ENCODE results near the gene AIG1.
"Not testable (repeated sequence)": the region's sequence is repeated elsewhere in the genome, so short reads cannot be mapped to it uniquely, and the experiment has no call there.

The AIG1 gene

GRCh38 chr6:143270026-143270425 is 209.3 kb downstream of the AIG1 start:
- no peak for DNase-seq (ENCODE audit: low read depth)

- DNase-seq (ENCODE audit: low read depth): no peak
These were observed 210.3 kb downstream of the AIG1 start for GRCh38 chr6:143271024-143271423.

GRCh38 chr6:143276436-143276835 is 215.7 kb downstream of the AIG1 start:
- no peak for DNase-seq (ENCODE audit: low read depth)

- DNase-seq (ENCODE audit: low read depth): no peak
These were observed 218.7 kb downstream of the AIG1 start for GRCh38 chr6:143279385-143279784.

GRCh38 chr6:143283887-143284645 is 223.4 kb downstream of the AIG1 start:
- DNase-seq (ENCODE audit: low read depth): no peak

- DNase-seq (ENCODE audit: low read depth): no peak
These were observed 225.6 kb downstream of the AIG1 start for GRCh38 chr6:143286251-143286795.

- DNase-seq (ENCODE audit: low read depth): no peak
These were observed 228.2 kb downstream of the AIG1 start for GRCh38 chr6:143288923-143289322.

GRCh38 chr6:143290206-143290605 is 229.5 kb downstream of the AIG1 start:
- no peak for DNase-seq (ENCODE audit: low read depth)

- DNase-seq (ENCODE audit: low read depth): no peak
These were observed 232.8 kb downstream of the AIG1 start for GRCh38 chr6:143293523-143293922.

GRCh38 chr6:143294265-143294860 is 233.7 kb downstream of the AIG1 start:
- no peak for DNase-seq (ENCODE audit: low read depth)

- no peak for DNase-seq (ENCODE audit: low read depth)
These were observed 235.2 kb downstream of the AIG1 start for GRCh38 chr6:143295932-143296331.

GRCh38 chr6:143298071-143298470 is 237.4 kb downstream of the AIG1 start:
- DNase-seq (ENCODE audit: low read depth): no peak

- DNase-seq (ENCODE audit: low read depth): no peak
These were observed 238.8 kb downstream of the AIG1 start for GRCh38 chr6:143299253-143300166.

- no peak for DNase-seq (ENCODE audit: low read depth)
These were observed 240.5 kb downstream of the AIG1 start for GRCh38 chr6:143301188-143301587.

- DNase-seq (ENCODE audit: low read depth): not testable (repeated sequence)
These were observed 247.1 kb downstream of the AIG1 start for GRCh38 chr6:143307760-143308159.

- DNase-seq (ENCODE audit: low read depth): no peak
These were observed 252.5 kb downstream of the AIG1 start for GRCh38 chr6:143313163-143313562.

GRCh38 chr6:143321491-143322086 is 260.9 kb downstream of the AIG1 start:
- no peak for DNase-seq (ENCODE audit: low read depth)

GRCh38 chr6:143322386-143322785 is 261.7 kb downstream of the AIG1 start:
- DNase-seq (ENCODE audit: low read depth): no peak

GRCh38 chr6:143323729-143324470 is 263.2 kb downstream of the AIG1 start:
- DNase-seq (ENCODE audit: low read depth): no peak

GRCh38 chr6:143325379-143326140 is 264.9 kb downstream of the AIG1 start:
- no peak for DNase-seq (ENCODE audit: low read depth)

- no peak for DNase-seq (ENCODE audit: low read depth)
These were observed 268.2 kb downstream of the AIG1 start for GRCh38 chr6:143328876-143329275.

All from stimulated activated CD8-positive, alpha-beta memory T cell treated with anti-CD3 and anti-CD28 coated beads, Interleukin-4, amount 100 ng/mL, for 24 hours (primary cell).